Hepatocyte (in vitro differentiated cells): Measurements from ENCODE around the gene PDE3B.

Experiments
- EZH2phosphoT487 ChIP-seq: fragments of 200-600 bp; sonication (generic); IDR thresholded peaks from one replicate; pipeline ENCODE4 v1.6.1; 2018; ENCODE audit warnings: antibody characterized with exemption, mild to moderate bottlenecking, low read depth, moderate library complexity; ENCODE audit not compliant: unreplicated experiment, severe bottlenecking
- TF ChIP-seq, protein P1 (sequence below): fragments of 200-600 bp; sonication (generic); IDR thresholded peaks from 2 replicates; pipeline ENCODE4 v1.5.1; 2016; ENCODE audit warnings: antibody characterized with exemption, mild to moderate bottlenecking; ENCODE audit not compliant: poor library complexity

DNA sequence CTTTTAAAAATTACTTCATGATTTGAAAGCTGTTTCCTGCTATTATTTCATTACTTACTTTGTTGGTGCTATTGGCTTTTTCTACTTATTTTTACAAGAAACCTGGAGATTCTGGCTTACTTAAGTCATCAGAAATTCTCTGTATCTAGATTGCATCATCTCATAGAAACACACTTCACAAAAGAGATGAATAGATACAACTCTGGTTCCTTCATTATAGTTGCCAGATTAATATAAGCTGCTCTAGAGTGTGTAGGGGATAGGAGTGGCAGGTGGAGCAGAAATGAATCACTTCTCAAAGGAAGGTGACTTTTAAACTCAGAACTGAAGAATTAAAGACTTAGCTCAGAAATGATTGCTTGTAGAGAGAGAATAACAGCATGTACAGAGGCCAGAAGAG lies 228.4 kb downstream of the PDE3B start:
- TF ChIP-seq, protein P1, sequence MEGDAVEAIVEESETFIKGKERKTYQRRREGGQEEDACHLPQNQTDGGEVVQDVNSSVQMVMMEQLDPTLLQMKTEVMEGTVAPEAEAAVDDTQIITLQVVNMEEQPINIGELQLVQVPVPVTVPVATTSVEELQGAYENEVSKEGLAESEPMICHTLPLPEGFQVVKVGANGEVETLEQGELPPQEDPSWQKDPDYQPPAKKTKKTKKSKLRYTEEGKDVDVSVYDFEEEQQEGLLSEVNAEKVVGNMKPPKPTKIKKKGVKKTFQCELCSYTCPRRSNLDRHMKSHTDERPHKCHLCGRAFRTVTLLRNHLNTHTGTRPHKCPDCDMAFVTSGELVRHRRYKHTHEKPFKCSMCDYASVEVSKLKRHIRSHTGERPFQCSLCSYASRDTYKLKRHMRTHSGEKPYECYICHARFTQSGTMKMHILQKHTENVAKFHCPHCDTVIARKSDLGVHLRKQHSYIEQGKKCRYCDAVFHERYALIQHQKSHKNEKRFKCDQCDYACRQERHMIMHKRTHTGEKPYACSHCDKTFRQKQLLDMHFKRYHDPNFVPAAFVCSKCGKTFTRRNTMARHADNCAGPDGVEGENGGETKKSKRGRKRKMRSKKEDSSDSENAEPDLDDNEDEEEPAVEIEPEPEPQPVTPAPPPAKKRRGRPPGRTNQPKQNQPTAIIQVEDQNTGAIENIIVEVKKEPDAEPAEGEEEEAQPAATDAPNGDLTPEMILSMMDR = no peak
- no peak for TF ChIP-seq EZH2phosphoT487
